GM19438 (cell line): Measurements from ENCODE around the gene MLLT1.

ENCODE experiments used
- ATAC-seq: cut with Tn5 transposase; IDR thresholded peaks from one replicate; pipeline ENCODE4 v1.9.1; 2021; ENCODE audit warnings: low read depth; ENCODE audit not compliant: unreplicated experiment

The MLLT1 gene

GRCh38 chr19:6260376-6260775, 19.4 kb downstream of the MLLT1 start:
- ATAC-seq = no peak

DNA sequence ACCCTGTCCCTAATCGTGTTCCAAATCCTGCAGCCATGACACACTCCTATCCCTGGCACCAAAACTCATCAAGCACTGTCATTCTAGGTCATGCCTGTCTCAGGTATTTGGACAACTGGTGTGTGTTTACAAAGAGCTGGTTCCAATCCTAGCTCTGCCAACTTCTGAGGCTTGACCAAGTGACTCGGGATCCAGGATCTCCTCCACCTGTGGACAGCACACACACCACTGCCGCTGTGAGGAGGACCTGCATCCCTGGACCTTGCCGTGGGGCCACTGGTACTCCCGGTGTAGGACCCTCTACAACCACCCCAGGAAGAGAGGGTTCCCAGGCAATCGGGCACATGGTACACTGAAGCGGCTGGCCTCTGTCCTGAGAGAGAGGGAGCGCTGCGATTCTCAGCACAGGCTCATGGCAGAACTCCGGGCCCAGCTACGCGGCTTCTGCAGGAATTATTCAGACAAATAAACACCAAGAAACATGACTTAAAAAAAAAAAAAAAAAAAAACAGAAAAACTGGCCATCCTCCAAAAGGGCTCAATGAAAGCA, 20.4 kb downstream of the MLLT1 start:
- no peak for ATAC-seq

- no peak for ATAC-seq
Observed at GRCh38 chr19:6258812-6259311, 20.9 kb downstream of the MLLT1 start.

DNA sequence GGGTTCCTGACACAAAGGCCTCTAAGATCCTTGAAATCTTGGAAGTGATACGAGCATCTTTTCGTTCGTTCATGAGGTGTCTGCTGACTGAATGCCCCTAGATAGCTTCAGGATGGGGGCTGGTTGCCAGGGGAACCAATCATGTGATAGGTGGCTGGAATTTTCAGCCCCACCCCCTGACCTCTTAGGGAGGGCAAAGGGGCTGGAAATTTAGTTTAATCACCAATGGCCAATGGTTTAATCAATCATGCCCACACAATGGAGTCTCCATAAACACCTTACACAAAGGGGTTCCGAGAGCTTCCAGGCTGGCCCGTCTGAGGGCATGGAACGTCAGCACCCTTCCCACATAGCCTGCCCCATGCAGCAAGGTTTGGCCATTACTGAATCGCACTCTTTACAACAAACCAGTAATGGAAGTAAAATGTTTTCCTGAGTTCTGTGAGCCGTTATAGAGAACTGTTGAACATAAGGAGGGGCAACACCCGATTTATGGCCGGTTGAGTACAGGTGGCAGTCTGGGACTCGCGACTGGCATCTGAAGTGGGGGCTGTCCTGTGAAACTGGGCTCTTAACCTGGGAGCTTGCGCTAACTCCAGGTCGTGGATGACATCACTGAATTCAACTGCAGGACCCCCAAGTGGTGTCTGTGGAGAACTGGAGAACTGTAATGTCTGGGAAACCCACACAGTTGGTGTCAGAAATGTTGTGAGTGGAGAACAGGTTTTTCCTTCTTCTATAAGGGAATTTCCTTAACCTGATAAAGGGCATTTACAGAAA, 25.6 kb downstream of the MLLT1 start:
- ATAC-seq = no peak

GRCh38 chr19:6252066-6252465, 27.7 kb downstream of the MLLT1 start:
- no peak for ATAC-seq

GRCh38 chr19:6250909-6251308, 28.9 kb downstream of the MLLT1 start:
- ATAC-seq = no peak

GRCh38 chr19:6250024-6250615, 29.7 kb downstream of the MLLT1 start:
- no peak for ATAC-seq

GRCh38 chr19:6249296-6249695, 30.5 kb downstream of the MLLT1 start:
- no peak for ATAC-seq

DNA sequence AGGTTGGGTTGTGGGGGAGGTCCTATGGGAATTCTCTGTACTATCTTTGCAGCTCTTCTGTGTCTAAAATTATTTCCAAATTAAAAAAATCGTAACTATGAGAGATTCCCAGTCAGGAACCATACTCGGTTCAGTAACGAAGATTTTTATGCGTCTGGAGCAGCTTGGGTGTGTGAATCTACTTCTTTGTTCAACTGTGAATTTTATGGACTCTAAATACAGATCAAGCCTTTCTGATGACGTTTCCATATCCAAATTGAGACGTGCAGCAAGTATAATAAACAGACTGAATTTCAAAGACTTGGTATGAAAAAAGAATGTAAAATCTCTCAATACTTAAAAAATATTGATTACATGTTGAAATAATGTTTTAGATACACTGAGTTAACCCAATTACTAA, 30.9 kb downstream of the MLLT1 start:
- ATAC-seq = no peak

DNA sequence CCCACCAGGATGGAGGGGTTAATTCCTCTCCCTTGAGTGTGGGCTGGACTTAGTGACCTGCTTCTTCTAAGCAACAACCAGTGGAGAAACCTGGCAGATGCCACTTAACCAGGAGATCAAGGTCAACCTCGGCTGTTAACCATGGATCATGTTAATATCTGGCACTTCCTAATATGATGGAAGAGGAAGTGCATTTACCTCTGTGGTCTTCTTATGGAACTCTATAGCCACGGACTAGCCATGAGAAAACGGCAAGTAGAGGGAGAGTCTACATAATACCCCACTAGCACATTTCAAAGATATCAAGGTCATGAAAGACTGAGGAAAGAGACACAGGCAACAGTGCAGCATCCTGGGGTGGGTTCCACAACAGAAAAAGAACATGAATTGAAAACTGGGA, 31.4 kb downstream of the MLLT1 start:
- no peak for ATAC-seq

DNA sequence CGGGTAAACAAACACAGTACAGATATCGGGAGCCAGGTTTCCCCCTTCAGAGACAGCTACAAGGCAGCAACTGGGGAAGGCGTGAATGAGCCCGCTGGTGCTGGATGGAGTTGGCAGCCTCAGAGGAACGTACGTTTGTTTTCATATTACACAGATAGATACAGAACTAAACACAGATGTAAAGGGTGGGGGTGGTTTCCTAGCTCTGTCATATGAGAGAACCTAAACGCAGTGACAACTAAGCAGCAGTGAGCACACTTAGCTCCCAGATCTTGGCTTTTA, 32.8 kb downstream of the MLLT1 start:
- no peak for ATAC-seq

DNA sequence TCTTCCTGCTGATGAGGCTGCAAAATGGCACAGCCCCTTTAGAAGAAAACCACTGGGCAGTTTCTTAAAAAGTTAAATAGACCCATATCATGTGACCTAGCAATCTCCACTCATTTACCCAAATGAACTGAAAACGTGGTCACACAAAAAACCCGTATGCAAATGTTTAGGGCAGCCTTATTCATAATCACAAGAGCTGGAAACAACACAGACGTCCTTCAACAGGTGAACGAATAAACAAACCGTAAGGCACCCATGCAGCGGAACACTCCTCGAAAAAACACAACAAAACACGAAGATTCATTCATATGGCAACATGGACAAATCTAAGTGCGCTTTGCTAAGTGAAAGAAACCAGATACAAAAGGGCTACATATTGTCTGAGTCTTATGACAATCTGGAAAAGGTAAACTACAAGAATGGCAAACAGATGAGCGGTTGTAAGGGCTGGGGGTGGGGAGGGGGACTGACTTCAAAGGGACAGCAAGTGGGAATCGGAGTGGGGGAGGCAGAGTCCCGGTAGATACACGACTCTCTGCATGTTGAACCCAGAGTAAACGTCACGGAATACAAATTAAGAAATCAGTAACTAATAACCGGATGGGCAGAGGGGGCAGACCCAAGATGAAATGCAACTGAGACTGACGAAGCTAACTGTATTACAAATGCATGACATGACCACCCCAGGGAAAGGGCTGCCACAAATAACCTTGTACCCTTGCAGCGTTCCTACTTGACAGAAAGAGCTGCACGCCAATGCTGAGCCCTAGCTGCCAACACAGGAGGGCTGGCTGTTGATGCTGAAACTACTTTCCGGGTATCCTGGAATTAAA, 33.4 kb downstream of the MLLT1 start:
- no peak for ATAC-seq

GRCh38 chr19:6242677-6243076, 37.1 kb downstream of the MLLT1 start:
- ATAC-seq = no peak

DNA sequence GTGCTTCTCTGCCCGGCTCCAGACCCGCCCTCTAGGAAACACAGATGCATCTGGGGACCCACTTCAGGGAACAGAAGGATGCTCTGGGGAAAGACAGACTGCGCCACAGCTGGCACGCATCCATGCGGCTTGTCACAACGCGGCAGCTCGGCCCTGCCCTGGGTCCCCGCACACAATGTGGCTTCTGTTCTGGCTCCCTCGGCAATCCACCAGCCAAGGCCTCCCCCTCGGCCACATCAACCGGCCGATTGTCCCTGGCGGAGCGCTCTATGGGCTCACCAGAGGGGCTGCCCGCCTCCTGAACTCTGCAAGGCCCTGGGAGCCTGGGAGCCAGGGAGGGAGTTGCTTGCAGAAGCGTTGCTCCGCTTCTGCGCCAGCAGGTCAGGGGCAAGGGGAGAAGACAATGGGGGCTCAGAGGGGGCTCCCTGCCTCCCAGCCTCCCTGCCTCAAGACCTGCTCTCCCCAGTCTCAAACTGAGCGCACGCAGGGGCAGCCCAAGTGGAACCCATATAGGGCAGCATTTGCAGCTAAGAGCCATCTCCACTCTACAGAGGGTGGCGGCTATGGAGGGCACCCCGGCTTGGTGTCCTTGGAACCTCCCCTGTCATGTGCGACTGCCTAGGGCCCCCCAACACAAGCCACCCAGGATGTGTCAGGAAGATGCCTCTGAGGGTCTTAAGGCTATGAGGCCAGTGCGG, 37.9 kb downstream of the MLLT1 start:
- no peak for ATAC-seq

DNA sequence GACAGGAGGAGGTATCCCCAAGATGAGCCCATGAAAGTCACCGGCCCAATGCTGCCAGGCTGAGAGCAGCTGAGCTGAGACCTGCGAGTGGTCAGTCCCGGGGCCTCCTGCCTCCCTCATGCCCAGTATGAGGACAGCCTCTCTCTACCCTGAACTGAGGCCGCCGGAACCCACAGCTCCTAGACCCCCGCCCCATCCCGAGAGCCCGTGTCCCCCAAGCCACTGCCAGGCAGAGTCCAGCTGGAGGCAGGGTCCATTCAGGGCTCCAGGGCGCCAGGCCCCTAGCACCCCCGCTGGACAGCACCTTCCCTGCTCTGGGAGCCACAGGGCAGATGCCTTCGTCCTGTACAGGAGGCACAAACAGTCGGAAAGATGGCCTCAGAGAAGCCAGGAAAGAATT, 38.7 kb downstream of the MLLT1 start:
- ATAC-seq = no peak

DNA sequence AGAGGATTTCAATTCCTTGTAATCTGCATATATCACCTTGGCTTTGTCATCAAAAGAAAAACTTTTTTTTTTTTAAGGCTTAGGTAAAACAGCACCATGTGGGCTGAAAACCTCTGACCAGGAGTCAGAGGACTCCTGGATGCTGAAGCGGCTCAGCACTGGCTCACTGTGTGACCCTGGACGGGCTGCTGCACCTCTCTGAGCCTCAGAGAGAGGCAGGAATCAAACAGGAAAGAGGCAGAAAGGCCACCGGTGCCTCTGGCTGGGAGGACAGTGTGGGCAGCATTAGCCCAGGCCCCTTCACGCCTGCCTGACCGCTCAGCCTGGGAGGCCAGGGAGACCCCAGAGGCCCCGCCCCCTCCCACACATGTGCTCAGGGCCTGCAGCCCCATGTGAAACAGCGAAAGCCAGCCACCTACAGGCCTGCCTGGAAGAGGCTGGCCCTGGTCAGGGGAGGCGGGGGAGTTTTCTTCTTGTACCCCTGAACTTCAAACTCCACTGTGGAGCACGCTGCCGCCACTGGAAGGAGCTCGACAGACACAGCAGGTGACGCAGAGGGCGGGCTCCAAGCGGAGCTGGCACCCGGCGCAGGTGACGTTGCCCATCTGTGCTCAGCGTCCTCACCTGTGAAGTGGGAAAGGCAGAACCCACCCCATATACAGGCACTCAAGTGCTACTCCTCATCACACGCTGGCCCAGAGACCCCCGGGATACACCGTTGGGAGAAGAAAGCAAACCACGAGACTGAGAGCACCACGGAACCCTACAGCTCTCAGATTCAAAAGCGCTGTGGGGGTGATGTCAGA, 39.7 kb downstream of the MLLT1 start:
- ATAC-seq = no peak

- ATAC-seq = no peak
Observed at GRCh38 chr19:6239401-6239844, 40.4 kb downstream of the MLLT1 start.

DNA sequence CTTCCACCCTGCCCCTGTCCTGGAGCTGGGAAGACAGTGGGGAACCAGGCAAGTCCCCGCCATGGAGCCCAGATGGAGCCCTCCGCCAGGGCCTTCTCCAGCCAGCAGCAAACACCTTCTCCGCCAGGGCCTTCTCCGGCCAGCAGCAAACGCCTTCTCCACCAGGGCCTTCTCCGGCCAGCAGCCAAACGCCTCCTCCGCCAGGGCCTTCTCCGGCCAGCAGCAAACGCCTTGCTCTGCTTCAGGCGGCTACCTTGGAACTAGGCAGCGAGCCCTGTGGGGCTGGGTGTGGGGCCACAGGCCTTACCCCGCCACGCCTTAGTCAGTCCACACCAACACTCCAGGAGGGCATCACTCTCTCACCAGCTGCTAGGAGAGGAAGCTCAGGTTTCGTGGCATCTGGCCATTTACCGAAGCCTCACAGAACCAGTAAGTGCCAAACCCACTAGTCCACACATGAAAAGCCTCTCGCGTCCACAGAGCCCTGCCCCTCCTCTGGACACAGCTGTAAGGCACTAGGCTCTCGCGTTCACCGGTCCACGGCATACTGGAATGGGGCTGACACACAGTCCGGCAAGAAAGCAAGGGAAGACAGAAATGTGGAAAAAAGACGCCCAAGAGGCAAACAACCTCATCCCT, 41.0 kb downstream of the MLLT1 start:
- ATAC-seq = no peak

- no peak for ATAC-seq
Observed at GRCh38 chr19:6238256-6238642, 41.5 kb downstream of the MLLT1 start.
